HG02884 (cell line): ENCODE results near the gene FAM53B.

Experiments
- ATAC-seq: cut with Tn5 transposase; IDR thresholded peaks from one replicate; pipeline ENCODE4 v1.9.1; 2021; ENCODE audit warnings: mild to moderate bottlenecking, moderate library complexity; ENCODE audit not compliant: unreplicated experiment

Gene FAM53B

DNA sequence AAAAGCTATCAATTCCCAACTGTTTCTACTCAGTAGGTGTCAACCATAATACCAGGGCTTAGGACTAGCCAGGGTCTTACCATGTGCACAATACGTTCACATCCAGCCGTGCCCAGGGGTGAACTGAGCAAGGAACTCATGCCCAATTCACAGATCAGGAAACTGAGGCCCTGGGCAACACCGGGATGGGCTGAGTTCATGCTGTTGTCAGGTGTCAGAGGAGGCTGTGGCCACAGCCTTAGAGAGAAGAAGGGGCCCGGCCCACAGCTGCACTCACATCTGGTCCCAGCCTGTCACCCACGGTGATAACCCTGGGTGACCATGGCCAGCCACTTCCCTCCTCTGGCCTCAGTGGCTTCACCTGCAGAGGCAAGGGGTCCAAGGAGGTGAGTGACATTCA lies 92.0 kb downstream of the FAM53B start:
- no peak for ATAC-seq

DNA sequence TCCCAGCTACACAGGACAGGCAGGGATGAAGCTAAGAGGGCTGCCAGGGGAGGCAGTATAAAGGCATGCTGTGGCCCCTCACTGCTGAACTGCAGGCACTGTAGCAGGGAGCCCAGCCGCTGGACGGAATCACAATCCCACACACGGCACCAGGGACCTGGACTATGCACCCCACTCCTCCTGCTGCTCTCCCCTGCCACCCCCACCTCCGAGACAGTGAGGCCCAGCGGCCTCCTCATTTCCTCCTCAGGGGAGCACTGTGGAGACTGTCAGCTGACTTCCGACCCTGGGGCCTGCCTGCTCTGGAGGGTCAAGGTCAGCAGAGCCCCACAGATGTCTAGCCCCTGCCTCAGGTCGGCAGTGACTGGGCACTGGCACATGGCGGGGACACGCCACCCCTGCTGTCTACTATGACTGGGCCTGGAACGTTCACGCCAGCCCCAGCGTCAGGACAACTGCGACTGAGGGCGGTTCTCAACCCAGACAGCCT lies 92.7 kb downstream of the FAM53B start:
- no peak for ATAC-seq

DNA sequence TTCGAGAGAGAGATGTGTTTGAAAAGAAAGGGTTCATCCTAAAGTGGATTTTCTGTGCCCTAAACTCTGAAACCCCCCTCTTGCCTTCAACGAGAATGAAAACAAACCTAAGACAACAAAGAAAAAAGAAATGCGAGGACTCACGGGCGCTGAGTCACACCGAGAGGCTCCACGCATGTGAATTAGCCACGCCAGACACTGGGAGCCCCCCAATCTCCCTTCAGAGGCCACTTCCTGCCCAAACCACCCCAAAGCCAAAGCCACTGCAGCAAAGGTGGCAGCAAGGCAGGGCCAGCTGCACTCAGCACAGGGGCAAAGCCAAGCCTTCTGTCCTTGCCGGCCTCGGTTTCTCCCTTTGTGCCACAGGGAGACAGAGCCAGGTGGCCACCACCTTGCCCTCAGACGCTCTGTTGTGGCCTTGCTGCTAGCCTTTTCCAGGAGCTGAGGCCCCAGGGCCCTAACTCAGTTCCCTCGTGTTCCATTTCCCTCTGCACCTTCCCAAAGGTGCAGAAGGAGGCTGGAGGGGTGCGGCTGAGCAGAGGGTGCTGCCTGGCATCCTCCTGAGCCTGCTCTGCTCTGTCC lies 93.3 kb downstream of the FAM53B start:
- ATAC-seq = no peak

- no peak for ATAC-seq
Measured at GRCh38 chr10:124650263-124650662, 93.9 kb downstream of the FAM53B start.

DNA sequence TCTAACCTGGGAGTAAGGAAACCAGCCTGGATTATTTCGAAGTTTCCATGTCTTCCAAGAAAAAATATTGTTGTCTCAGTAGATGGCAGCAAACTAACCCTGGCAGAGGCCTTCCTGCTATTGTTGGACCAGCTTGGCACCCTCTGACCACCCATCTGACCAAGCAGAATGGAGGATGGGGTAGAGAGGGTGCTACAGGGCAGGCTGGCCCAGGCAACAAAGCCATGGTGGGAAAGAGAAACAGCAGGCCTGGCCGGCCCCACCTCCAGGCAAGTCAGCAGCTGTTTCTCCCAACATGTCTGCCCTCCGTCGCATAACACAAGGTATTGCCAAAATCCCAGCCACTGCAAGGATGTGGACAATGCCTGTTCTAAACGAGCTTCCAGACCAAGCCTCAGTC lies 95.0 kb downstream of the FAM53B start:
- no peak for ATAC-seq

DNA sequence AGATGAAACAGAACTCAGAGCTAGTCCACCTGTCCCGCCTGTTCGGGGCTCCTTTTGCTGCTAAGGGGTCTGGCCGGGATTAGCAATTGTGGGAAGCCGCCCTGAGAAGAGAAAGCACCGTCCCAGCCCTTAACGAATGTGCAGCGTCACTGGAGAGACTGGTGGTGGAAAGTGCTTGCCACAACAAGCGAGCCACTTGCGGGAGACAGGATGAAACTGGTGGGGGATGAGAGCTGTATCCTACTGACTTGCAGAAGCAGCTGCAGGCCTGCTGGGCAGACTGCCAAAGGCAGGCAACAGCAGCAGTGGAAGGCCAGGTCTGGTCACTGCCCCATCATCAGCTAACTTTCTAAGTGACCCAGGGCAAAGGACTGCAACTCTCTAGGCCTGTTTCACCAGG lies 95.4 kb downstream of the FAM53B start:
- no peak for ATAC-seq

GRCh38 chr10:124648131-124648475 lies 96.1 kb downstream of the FAM53B start:
- no peak for ATAC-seq

DNA sequence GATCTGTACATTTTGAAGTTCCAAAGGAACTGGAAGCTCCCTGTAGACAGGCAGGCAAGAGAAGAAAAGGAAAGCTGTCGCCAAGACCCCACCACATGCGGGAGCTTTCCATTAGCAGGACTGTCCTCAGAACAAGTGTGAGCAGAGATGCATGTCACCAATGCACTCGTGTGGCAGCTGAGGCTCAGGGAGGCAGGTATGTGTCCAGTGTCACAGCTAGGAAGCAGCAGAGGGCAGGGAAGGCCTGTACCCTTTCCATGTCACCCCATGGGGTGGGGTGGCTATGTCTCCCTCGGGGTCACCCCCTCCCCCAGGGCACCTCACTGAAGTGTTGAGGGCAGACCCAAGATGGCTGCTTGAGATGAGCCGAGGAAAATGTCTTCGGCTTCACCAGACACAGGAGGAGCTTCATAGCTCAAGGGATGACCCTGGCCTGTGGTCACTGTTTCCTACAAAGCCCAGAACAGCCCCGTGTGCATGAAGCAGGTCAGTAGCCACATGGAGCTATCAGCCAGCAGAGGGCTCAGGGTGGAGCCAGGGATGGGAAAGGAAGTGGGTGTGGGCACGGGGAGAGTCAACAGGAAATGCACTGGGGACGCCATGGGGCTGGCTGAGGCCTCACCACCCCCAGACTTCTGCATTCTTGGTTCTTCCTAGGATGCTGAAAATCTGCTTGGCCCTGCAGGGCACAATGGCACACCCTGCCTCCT lies 96.6 kb downstream of the FAM53B start:
- peak; percentile 44 for ATAC-seq

DNA sequence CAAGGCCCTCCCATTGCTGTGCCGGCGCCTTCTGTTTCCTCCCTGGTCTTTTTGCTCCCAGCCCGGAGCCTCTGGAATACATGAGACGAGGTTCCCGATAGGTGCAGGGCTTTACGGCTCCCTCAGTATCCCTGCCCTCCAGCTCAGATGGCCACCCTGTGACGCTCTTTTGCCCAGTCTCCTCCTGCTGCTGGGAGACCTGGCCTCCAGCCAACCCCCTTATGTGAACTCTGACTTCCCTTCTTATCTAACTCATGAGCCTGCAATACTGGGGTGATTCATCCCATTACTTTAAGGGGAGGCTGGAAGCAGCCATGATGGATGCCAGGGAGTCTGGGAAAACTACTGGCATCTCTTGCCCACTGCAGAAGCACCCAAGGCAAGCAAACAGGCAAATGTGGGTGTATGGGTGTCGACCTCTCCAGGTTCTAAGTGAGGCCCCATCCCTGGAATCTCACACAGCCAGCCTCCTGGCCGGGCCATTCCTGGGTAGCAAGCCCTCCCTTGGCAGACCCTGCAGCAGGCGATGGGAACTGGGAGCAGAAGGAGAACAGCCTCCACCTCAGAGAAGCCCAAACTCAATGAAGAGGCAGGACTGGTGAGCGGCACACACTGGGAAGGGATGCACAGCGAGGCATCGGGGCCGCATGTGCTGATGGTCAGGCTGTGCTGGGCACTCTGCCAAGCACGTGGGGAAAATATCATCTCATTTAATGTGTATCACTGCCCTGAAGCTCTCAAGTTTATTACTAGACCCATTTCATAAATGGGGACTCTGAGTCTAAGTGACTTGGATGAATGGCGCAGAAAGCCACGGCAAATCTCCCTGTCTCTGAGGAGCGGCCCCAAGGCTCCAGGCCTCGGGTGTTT lies 97.5 kb downstream of the FAM53B start:
- no peak for ATAC-seq

DNA sequence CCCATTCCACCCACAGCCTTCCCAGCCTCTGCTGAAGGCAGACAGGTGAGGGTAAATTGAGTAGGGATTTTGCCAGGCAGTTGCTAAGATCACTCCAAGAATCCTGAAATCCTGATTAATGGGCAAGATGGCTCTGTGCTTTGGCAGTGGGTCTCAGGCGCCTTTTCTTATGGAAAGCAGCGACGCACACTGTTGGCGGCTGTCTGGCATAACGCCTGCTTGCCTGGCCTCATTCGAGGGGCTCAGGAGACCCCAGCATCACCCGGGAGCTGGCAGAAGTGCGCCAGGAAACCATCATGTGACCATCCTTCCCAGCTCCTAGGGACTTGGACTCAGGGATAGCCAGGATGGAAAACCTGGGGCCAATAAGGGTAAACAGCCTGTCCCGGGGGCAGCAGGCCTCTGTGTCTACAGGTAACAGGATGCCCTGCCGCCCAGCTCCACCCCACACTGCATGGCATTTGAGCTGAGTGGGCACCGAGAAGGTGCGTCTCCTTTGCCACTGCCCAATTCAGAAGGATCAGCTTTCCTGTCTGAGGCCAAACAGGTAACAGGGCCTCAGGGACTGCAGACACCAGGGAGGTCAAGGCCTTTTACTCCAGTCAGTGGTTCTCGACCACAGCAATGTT lies 98.6 kb downstream of the FAM53B start:
- no peak for ATAC-seq

DNA sequence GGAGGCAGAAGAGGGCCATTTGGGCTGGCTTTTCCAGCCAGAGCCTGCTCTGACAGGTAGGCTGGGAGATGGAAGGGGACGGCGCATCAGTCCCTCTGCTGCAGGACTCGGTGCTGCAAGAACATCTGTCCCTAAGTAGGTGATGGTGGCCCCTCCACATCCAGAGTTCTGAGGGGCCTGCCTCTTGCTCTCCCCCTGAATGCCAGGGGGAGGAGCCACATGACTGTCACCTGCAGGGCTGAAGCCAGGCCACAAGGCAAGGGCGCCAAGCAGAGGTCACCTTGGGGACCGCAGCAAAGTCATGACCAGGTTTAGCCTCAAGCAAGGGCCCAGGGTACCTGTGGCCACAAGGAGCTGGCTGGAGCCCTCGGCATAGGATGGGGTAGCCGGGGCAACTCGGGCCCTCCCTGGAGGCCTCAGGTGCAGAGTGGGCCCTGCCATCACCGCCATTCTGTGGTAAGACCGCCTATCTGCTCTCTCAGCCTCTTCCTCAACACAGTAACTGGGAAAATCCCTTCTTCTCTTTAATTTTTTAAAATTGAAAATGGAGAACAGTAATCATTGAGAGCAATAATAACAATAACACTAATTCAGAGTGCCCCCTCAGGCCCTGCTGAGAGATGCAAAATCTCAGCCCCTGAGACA lies 99.3 kb downstream of the FAM53B start:
- ATAC-seq = no peak

- ATAC-seq = no peak
Measured at GRCh38 chr10:124644236-124644635, 99.9 kb downstream of the FAM53B start.

DNA sequence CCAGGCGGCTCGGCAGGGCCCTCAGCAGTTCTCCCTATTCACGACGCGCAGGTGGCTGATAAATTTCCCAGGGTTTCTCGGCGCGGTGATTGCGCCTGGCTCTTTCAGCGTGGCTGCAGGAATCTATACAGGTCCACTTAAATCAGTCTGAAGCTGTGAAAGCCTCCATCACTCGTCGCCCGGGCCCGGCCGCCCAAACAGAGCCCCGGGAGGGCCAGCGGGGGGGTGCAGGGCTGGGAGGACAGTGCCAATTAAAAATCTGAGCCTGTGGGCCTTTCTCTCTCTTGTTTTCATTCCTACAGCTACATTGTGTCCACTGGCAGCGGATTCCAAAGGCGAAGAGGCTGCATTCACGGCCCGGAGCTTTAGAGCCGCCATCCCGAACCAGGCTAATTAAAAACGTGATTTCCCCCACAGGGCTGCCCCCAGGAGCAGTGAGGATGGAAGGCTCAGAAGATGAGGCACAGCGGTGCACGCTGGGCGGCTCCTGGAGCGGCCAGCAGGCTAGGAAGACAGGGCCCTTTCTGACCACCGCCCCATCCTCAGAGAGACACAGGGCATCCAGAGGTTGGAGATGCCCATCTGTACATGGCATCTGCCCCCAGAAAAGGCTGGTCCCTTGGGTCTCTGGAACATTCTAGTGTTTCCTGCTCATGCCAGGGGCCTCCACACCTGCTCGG lies 100.7 kb downstream of the FAM53B start:
- ATAC-seq = no peak

DNA sequence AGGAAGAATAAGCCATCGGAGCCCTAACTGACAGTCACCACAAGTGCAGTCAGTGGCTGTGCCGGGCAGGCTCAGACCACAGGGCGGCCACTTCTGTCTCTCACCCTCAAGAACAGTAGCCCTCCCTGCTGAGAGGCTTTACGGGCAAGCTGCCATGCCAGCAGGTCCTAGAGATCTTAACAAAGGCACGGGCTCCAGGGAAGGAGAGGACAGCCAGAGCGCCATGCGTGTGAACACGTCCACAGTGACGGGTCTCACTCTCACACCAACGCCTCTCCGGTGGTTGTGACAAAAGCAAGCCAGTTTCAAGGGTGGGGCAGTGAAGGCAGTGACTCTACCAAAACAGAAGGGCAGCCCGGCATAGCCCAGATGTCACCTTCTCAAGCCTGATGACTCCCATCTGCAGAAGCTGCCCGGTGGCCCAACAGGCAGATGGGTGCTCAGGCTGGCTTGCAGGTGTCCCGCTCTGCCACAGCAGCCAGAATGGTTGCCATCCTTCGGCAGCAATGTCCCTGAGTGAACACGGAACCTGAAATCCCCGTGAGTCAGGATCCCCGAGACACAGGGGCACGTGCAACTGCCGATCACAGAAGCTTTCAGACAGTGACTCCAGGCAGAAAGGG lies 102.0 kb downstream of the FAM53B start:
- no peak for ATAC-seq

DNA sequence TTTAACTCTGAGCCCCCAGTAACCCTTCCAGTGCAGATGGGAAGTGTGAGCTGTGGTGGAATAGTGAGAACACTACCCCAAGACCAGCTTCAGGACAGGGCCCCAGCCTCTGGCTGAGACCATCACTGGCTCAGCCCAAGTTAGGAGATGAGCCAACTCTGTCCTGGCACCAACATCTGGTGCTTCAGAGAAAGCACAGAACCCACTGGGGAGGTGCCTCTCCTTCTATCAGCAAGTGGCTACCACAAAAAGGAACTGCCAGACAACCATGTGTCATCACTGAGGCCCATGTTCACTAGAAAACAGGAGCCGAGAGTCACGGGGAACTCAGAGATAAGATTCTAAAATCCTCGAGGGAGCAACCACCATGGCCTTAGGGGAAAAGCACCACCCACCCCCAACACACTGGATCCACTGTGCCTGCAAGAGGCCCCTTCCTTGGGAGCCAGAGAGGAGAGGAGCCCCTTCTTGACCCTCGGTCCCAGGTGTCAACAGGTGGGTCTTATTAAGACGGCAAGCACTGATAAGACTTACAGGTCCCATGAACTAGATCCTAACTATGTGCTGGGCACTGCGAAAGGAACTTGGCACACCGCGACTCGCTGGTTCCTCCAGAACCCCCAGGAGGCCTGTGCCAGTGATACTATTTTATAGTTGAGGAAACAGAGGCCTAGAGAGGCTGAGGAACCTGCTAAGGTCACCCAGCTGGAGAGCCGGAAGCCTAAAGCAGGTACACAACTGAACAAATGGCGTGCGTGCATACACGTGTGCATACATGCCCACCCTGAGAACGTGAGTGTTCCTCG lies 102.7 kb downstream of the FAM53B start:
- ATAC-seq = no peak

DNA sequence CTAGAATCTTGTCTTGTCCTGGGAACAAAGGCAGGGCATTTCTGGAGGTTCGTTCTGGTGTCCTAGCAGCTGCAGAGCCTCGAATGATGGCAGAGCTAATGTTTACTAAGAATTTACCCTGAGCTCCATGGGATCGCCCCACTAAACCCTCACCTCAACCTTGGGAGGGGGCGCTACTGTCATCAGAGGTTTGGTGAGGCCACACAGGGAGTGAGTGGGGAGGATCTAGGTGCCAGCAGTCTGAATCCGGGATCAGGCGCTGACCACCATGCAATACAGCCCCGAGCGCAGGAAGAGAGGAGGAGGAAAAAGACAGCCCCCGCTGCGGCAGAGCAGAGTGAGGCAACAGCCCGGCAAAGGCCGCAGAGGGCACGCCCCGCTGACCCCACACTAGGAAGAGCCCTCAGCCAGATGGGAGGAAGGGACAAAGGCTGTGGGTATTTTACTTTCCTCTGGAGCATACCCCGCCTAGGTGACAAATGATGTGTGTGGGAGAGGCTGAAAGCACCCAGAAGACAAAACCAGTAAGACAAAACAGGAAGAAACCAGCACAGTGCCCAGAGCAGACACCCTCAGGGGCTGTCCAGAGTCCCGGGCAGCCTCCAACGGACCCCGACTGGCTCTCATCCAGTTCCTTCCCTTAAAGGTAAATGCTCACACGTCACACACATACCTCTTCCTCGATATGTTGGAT lies 103.5 kb downstream of the FAM53B start:
- no peak for ATAC-seq

GRCh38 chr10:124640056-124640455 lies 104.1 kb downstream of the FAM53B start:
- ATAC-seq = no peak

- ATAC-seq = no peak
Measured at GRCh38 chr10:124639646-124640045, 104.5 kb downstream of the FAM53B start.

GRCh38 chr10:124639206-124639605 lies 105.0 kb downstream of the FAM53B start:
- no peak for ATAC-seq
